SK-N-SH (cell line): ENCODE data around the gene HAGHL. TPM values are rescaled to one million over a fixed set of nuclear protein-coding genes. Genes with fewer than 3 reads are reported as not detected.
A peak's percentile ranks its signal among the peaks of the same experiment; 100 is the strongest.

ENCODE experiments used
- CTCF ChIA-PET: fragments of 300-600, 350-600 bp; formaldehyde crosslinking; extraction: SDS; loops from one replicate; lab custom pipeline; 2021; lab: Yijun Ruan, JAX
- POLR2A ChIA-PET: fragments of 350-600 bp; sonication (Branson Sonifier 250); formaldehyde crosslinking; extraction: SDS; loops from one replicate; lab custom pipeline; 2020; ENCODE audit warnings: antibody characterized with exemption, inconsistent platforms; lab: Yijun Ruan, JAX
- DNase-seq: peaks from one replicate; pipeline ENCODE4 v3.0.0; 2012
- H2AFZ ChIP-seq: fragments of 200-600 bp; sonication (generic); 2 replicates; pipeline ENCODE4 v1.8.1; 2016; ENCODE audit warnings: antibody characterized with exemption, mild to moderate bottlenecking, low read depth
- H3F3A ChIP-seq: fragments of 200-600 bp; sonication (generic); replicated peaks from 2 replicates; pipeline ENCODE3; 2016; ENCODE audit warnings: antibody characterized with exemption, mild to moderate bottlenecking; ENCODE audit not compliant: insufficient read depth
- H3K27ac ChIP-seq, 2 experiments: fragments of 200-500 bp in 1 of 2; fragments of 200-600 bp in 1 of 2; sonication (Bioruptor generic) in 1 of 2; sonication (generic), shearing (Covaris generic) in 1 of 2; 2 replicates each; pipeline versions ENCODE4 v1.5.1 to v1.6.1; 2014 to 2016; ENCODE audit warnings: low read depth in 2 of 2, inconsistent platforms in 1 of 2, low read length in 1 of 2, mild to moderate bottlenecking in 1 of 2, mixed read lengths in 1 of 2
- H3K27me3 ChIP-seq: fragments of 200-600 bp; sonication (generic), shearing (Covaris generic); 2 replicates; pipeline ENCODE4 v1.6.1; 2016; ENCODE audit warnings: mixed run types; ENCODE audit not compliant: insufficient read depth
- H3K36me3 ChIP-seq, 2 experiments: fragments of 200-500 bp in 1 of 2; fragments of 200-600 bp in 1 of 2; sonication (Bioruptor generic) in 1 of 2; sonication (generic) in 1 of 2; replicated peaks in 1 of 2; 2 replicates each; pipeline versions ENCODE3 to v1.5.1; 2014 to 2016; ENCODE audit warnings: low read length in 1 of 2, mild to moderate bottlenecking in 1 of 2; ENCODE audit not compliant: insufficient read depth in 2 of 2, control insufficient read depth in 1 of 2
- H3K4me1 ChIP-seq, 2 experiments: fragments of 200-500 bp in 1 of 2; fragments of 200-600 bp in 1 of 2; sonication (Bioruptor generic) in 1 of 2; sonication (generic), shearing (Covaris generic) in 1 of 2; 2 replicates each; pipeline versions ENCODE4 v1.5.1 to v1.6.1; 2014 to 2016; ENCODE audit warnings: low read depth in 1 of 2, low read length in 1 of 2, mixed run types in 1 of 2; ENCODE audit not compliant: insufficient read depth in 2 of 2, control insufficient read depth in 1 of 2
- H3K4me2 ChIP-seq: fragments of 200-600 bp; sonication (generic), shearing (Covaris generic); 2 replicates; pipeline ENCODE4 v1.6.1; 2017; ENCODE audit warnings: mixed run types
- H3K4me3 ChIP-seq, 2 experiments: fragments of 200-500 bp in 1 of 2; fragments of 200-600 bp in 1 of 2; sonication (Bioruptor generic) in 1 of 2; sonication (generic), shearing (Covaris generic) in 1 of 2; 2 replicates each; pipeline versions ENCODE4 v1.5.1 to v1.8.1; 2014 to 2016; ENCODE audit warnings: low read depth in 2 of 2, inconsistent platforms in 1 of 2, low read length in 1 of 2, mild to moderate bottlenecking in 1 of 2, mixed read lengths in 1 of 2, moderate library complexity in 1 of 2
- H3K79me2 ChIP-seq: fragments of 200-600 bp; sonication (generic); 2 replicates; pipeline ENCODE4 v1.8.1; 2017; ENCODE audit warnings: mild to moderate bottlenecking; ENCODE audit not compliant: insufficient read depth
- H3K9ac ChIP-seq: fragments of 200-600 bp; sonication (generic); 2 replicates; pipeline ENCODE4 v1.6.1; 2017; ENCODE audit warnings: mixed run types
- H3K9me2 ChIP-seq: fragments of 200-600 bp; sonication (generic); 2 replicates; pipeline ENCODE4 v1.6.1; 2017; ENCODE audit warnings: mixed run types
- H3K9me3 ChIP-seq: fragments of 200-600 bp; sonication (generic); 2 replicates; pipeline ENCODE4 v1.6.1; 2017; ENCODE audit warnings: mixed run types, mild to moderate bottlenecking, moderate library complexity
- H4K20me1 ChIP-seq: fragments of 200-600 bp; sonication (generic); 2 replicates; pipeline ENCODE4 v1.6.1; 2017; ENCODE audit warnings: mild to moderate bottlenecking, mixed run types; ENCODE audit not compliant: insufficient read depth
- NRF1 ChIP-seq: IDR thresholded peaks from 2 replicates; pipeline ENCODE4 v1.6.1; 2012; ENCODE audit warnings: low read depth, mild to moderate bottlenecking, low read length
- RAD21 ChIP-seq: IDR thresholded peaks from 2 replicates; pipeline ENCODE4 v1.6.1; 2012; ENCODE audit warnings: mild to moderate bottlenecking, low read length
- WGBS: methylation state at CpG from one replicate; pipeline ENCODE4 v1.1.6; 2017; ENCODE audit warnings: low lambda C conversion rate; 5-methylcytosine and 5-hydroxymethylcytosine counted together
- polyA plus RNA-seq, 3 experiments: library from polyadenylated mRNA; depleted of rRNA; stranded (reverse); fragments of >200 nt; gene quantifications; 2 replicates each; pipeline ENCODE4 v1.2.3, GENCODE V29; 2012
- TF ChIP-seq, protein P1 (sequence below): IDR thresholded peaks from 2 replicates; pipeline ENCODE4 v1.4.0; 2012; ENCODE audit warnings: low read depth, borderline replicate concordance
- TF ChIP-seq, protein P2 (sequence below): IDR thresholded peaks from 2 replicates; pipeline ENCODE4; 2012
- TF ChIP-seq, protein P3 (sequence below): IDR thresholded peaks from 2 replicates; pipeline ENCODE4 v1.6.1; 2012; ENCODE audit warnings: mild to moderate bottlenecking, low read depth, low read length, moderate library complexity

HAGHL gene, protein sequence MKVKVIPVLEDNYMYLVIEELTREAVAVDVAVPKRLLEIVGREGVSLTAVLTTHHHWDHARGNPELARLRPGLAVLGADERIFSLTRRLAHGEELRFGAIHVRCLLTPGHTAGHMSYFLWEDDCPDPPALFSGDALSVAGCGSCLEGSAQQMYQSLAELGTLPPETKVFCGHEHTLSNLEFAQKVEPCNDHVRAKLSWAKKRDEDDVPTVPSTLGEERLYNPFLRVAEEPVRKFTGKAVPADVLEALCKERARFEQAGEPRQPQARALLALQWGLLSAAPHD
- polyA plus RNA-seq (2012; rRNA removed): 60.6 and 65.5 TPM in 2 replicates
- polyA plus RNA-seq (2012; cell fraction: cytosol; rRNA removed): 15.2 and 18.9 TPM in 2 replicates
- polyA plus RNA-seq (2012; cell fraction: nucleus; rRNA removed): 374 and 593 TPM in 2 replicates

DNA sequence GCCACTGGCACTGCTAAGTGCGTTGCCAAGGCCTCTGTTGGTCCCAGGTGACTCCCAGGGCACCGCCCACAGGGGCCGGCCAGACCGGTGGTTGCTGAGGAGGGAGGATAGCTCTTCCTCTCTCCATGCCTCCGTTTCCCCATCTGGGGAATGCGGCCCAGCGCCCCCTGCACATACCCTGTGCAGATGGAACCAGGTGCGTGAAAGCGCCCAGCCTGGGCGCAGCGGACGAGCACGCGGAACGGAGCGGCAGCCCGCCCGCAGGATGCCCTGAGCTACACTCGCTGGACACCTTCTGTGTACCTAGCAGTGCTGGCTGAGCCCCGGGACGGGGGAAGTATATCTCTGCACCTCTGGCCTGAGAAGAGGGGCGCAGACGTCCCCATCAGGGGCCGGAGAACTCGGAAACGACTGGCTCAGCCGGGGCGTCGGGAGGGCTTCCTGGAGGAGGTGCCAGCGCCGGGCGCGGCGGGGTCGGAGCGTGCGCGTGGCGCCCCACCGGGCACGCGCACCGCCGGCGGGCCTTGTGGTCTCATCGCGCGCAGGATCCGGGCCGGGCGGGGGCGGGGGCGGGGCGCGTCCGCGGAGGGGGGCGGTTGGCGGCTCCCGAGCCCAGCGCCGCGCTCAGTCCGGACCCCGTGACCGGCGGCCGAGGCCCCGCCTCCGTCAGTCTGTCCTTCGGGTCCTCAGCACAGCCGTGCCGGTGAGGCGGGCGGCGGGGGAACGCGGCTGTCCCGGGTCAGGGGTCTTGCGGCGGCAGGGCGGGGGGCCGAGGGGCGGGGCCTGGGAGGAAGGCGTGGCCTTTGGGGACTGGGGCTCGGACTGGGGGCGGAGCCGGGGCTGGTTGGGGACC, at the start of gene HAGHL, which contains the start of gene CCDC78:
TSS of gene HAGHL (plus strand) at position 669 of the 853 bp plus-strand sequence. CDS start 404 bp downstream, outside the sequence.
TSS of gene CCDC78 (minus strand) at position 6 of the 853 bp plus-strand sequence. CDS start 76 bp downstream, outside the sequence.
- Histone ChIP-seq H3K36me3 (peaks cover 0 to 5% of the 10 kb centered on the region in 2 experiments), H3K9me2 (no peaks in the 10 kb centered on the region), H3K9me3 (no peaks in the 10 kb centered on the region), H3K9ac (peak within 1 kb of the TSS; percentile 69), H3K4me1 (peaks cover 3 to 25% of the 10 kb centered on the region in 2 experiments; a peak in 2 of 4 replicates), H3K79me2 (no peaks in the 10 kb centered on the region; the same call in 1 of the 2 replicates), H2AFZ (no peak within 1 kb of the TSS), H3K27ac (peak within 1 kb of the TSS in 1 of 2 experiments; percentile 84; a peak in 2 of 4 replicates), H3K4me2 (peak within 1 kb of the TSS; percentile 99), H3F3A (peaks cover 17% of the 10 kb centered on the region), H3K4me3 (peak within 1 kb of the TSS; percentile 78 to 82), H4K20me1 (0 out of 2 replicates have a peak, but pooled peaks cover 13% of the 10 kb centered on the region), H3K27me3 (no peaks in the 10 kb centered on the region)
- ChIA-PET CTCF (interaction anchor here (0.9 to 20.3 kb wide), 6 partner anchors 13 to 59 kb away, joined by 3 to 358 read pairs (median 4); partner anchors contain the start of genes ANTKMT, CIAO3, FBXL16 and METRN), POLR2A (interaction anchor here (2.6 kb wide), 1 partner anchor 10 kb away, joined by 13 read pairs; the partner anchor contains the start of gene METRN)
- TF ChIP-seq NRF1 (peak; percentile 31; the same call in 1 of the 2 replicates), RAD21 (no peak)
- TF ChIP-seq, protein P1, sequence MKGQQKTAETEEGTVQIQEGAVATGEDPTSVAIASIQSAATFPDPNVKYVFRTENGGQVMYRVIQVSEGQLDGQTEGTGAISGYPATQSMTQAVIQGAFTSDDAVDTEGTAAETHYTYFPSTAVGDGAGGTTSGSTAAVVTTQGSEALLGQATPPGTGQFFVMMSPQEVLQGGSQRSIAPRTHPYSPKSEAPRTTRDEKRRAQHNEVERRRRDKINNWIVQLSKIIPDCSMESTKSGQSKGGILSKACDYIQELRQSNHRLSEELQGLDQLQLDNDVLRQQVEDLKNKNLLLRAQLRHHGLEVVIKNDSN: peak; percentile 55; the same call in 1 of the 2 replicates
- TF ChIP-seq, protein P2, sequence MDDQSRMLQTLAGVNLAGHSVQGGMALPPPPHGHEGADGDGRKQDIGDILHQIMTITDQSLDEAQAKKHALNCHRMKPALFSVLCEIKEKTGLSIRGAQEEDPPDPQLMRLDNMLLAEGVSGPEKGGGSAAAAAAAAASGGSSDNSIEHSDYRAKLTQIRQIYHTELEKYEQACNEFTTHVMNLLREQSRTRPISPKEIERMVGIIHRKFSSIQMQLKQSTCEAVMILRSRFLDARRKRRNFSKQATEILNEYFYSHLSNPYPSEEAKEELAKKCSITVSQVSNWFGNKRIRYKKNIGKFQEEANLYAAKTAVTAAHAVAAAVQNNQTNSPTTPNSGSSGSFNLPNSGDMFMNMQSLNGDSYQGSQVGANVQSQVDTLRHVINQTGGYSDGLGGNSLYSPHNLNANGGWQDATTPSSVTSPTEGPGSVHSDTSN: peak; percentile 10; the same call in 1 of the 2 replicates
- TF ChIP-seq, protein P3, sequence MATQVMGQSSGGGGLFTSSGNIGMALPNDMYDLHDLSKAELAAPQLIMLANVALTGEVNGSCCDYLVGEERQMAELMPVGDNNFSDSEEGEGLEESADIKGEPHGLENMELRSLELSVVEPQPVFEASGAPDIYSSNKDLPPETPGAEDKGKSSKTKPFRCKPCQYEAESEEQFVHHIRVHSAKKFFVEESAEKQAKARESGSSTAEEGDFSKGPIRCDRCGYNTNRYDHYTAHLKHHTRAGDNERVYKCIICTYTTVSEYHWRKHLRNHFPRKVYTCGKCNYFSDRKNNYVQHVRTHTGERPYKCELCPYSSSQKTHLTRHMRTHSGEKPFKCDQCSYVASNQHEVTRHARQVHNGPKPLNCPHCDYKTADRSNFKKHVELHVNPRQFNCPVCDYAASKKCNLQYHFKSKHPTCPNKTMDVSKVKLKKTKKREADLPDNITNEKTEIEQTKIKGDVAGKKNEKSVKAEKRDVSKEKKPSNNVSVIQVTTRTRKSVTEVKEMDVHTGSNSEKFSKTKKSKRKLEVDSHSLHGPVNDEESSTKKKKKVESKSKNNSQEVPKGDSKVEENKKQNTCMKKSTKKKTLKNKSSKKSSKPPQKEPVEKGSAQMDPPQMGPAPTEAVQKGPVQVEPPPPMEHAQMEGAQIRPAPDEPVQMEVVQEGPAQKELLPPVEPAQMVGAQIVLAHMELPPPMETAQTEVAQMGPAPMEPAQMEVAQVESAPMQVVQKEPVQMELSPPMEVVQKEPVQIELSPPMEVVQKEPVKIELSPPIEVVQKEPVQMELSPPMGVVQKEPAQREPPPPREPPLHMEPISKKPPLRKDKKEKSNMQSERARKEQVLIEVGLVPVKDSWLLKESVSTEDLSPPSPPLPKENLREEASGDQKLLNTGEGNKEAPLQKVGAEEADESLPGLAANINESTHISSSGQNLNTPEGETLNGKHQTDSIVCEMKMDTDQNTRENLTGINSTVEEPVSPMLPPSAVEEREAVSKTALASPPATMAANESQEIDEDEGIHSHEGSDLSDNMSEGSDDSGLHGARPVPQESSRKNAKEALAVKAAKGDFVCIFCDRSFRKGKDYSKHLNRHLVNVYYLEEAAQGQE: peak; percentile 32; the same call in 1 of the 2 replicates
- WGBS: 66% methylated on average over 18 of the region's 88 CpGs
- peak; percentile 94 for DNase-seq
